ENCODE results near the gene FAM83F. TPM values are rescaled to one million over a fixed set of nuclear protein-coding genes. Genes with fewer than 3 reads are reported as not detected.

The FAM83F gene
- total RNA-seq, 2 experiments from 2014 or later = not detected

GRCh38 chr22:40029189-40029890 lies 34.6 kb downstream of the FAM83F start:
- no peak for DNase-seq (ENCODE audit: low spot score)

DNA sequence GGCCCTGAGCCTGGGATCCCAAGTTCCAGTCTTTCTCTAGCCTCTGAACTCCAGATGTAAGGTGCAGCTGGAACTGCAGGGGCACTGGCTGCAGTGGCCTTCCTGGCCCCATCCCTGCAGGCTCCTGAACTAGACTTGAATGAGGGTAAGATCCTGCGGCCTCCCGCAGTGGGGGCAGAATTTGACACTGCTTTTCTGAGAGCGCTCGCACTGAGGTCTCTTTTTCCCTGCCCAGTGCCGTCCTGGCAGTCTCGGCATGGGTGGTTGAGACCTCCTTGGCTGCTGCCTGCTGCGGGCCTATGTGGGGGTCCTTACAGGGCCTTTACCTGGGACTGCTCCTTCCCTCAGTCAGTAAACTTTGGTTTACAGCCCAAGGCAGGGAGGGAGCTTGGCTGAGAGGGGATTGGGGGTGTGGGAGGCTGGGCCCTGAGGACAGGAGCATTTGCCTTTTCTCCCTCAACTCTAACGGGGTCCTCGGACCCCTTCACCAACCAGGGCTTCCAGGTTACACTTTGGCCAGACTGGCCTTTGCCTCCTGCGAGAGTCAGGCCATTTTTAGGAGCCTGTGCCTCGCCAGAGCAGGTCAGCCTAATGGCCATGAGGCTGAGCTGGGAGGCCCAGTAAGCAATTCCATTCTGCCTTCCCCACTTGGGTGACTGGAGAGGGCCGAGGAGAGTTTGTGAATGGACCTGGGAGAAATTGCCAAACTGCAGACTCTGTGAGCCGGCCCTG lies 35.4 kb downstream of the FAM83F start:
- Histone ChIP-seq H3K4me2 (ENCODE audit: low read length) (no peak overlapping the region), H3K4me1 (ENCODE audit: insufficient read depth, low read length, poor library complexity, severe bottlenecking) (peaks cover 17% of the 10 kb centered on the region), H3K27ac (ENCODE audit: low read depth, low read length, poor library complexity, severe bottlenecking) (no peak overlapping the region), H3K9me3 (ENCODE audit: low read length) (no peaks in the 10 kb centered on the region), H3K9me2 (ENCODE audit: insufficient read depth, low read length) (no peaks in the 10 kb centered on the region), H2AFZ (ENCODE audit: low read length) (no peak overlapping the region), H4K20me1 (ENCODE audit: insufficient read depth, low read length) (no peaks in the 10 kb centered on the region), H3K4me3 (ENCODE audit: low read depth, low read length, poor library complexity, severe bottlenecking) (no peak overlapping the region), H3K36me3 (ENCODE audit: insufficient read depth, low read length) (no peaks in the 10 kb centered on the region), H3K79me2 (ENCODE audit: insufficient read depth, low read depth, low read length) (no peaks in the 10 kb centered on the region)
- ChIA-PET POLR2A (no interaction called here), CTCF (ENCODE audit: unreplicated experiment) (interaction anchor here (0.8 kb wide), 1 partner anchor 14 kb away, joined by 3 read pairs; no protein-coding TSS in a partner anchor)
- BruUV-seq (replicated peaks) = no TSS peak
- intact Hi-C loops (cut with micrococcal nuclease; ENCODE audit: unreplicated experiment) = no loop called here
- no peak for TF ChIP-seq EZH2phosphoT487 (IDR thresholded peaks at IDR 0.05; ENCODE audit: borderline replicate concordance, low read depth, low read length)
- TF ChIP-seq, protein P1, sequence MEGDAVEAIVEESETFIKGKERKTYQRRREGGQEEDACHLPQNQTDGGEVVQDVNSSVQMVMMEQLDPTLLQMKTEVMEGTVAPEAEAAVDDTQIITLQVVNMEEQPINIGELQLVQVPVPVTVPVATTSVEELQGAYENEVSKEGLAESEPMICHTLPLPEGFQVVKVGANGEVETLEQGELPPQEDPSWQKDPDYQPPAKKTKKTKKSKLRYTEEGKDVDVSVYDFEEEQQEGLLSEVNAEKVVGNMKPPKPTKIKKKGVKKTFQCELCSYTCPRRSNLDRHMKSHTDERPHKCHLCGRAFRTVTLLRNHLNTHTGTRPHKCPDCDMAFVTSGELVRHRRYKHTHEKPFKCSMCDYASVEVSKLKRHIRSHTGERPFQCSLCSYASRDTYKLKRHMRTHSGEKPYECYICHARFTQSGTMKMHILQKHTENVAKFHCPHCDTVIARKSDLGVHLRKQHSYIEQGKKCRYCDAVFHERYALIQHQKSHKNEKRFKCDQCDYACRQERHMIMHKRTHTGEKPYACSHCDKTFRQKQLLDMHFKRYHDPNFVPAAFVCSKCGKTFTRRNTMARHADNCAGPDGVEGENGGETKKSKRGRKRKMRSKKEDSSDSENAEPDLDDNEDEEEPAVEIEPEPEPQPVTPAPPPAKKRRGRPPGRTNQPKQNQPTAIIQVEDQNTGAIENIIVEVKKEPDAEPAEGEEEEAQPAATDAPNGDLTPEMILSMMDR (conservative IDR thresholded peaks at IDR 0.05; ENCODE audit: low read length) = no peak
- no peak for DNase-seq (ENCODE audit: low spot score)

More at GRCh38 chr22:40029189-40029890, 34.6 kb downstream of the FAM83F start:
- Histone ChIP-seq H2AFZ (ENCODE audit: low read length) (no peak overlapping the region), H3K79me2 (ENCODE audit: insufficient read depth, low read depth, low read length) (no peaks in the 10 kb centered on the region), H3K27ac (ENCODE audit: low read depth, low read length, poor library complexity, severe bottlenecking) (no peak overlapping the region), H3K9me2 (ENCODE audit: insufficient read depth, low read length) (no peaks in the 10 kb centered on the region), H4K20me1 (ENCODE audit: insufficient read depth, low read length) (no peaks in the 10 kb centered on the region), H3K4me3 (ENCODE audit: low read depth, low read length, poor library complexity, severe bottlenecking) (no peak overlapping the region), H3K9me3 (ENCODE audit: low read length) (no peaks in the 10 kb centered on the region), H3K4me1 (ENCODE audit: insufficient read depth, low read length, poor library complexity, severe bottlenecking) (peaks cover 24% of the 10 kb centered on the region), H3K4me2 (ENCODE audit: low read length) (no peak overlapping the region), H3K36me3 (ENCODE audit: insufficient read depth, low read length) (no peaks in the 10 kb centered on the region)
- BruUV-seq (replicated peaks) = no TSS peak
- CTCF ChIA-PET (ENCODE audit: unreplicated experiment) = interaction anchor here (0.8 kb wide), 1 partner anchor 13 kb away, joined by 3 read pairs; no protein-coding TSS in a partner anchor
- no peak for TF ChIP-seq EZH2phosphoT487 (IDR thresholded peaks at IDR 0.05; ENCODE audit: borderline replicate concordance, low read depth, low read length)
- TF ChIP-seq, protein P1 (conservative IDR thresholded peaks at IDR 0.05; ENCODE audit: low read length) = no peak
- POLR2A ChIA-PET = interaction anchor here (0.5 to 0.6 kb wide), 2 partner anchors 19 to 31 kb away, joined by 3 to 5 read pairs; no protein-coding TSS in a partner anchor
- intact Hi-C loops (cut with micrococcal nuclease; ENCODE audit: unreplicated experiment) = loop anchor here (10.0 kb wide), 1 partner anchor 405 kb away; no protein-coding TSS in a partner anchor

All from OCI-LY7 (cell line).